GM23338 (cell line): ENCODE data around the gene TMTC2.

Experiments
- CREB1 ChIP-seq: fragments of 250-450 bp; sonication (Bioruptor Pico); IDR thresholded peaks from 2 replicates; pipeline ENCODE4 v1.5.0; 2020; ENCODE audit warnings: low read depth, mild to moderate bottlenecking, moderate library complexity
- CTCF ChIP-seq, 2 experiments: fragments of 200-600 bp in 1 of 2; sonication (generic) in 1 of 2; conservative IDR thresholded peaks; 2 replicates each; pipeline versions ENCODE4 v1.5.1 to v1.6.1; 2016 to 2017; ENCODE audit warnings: antibody characterized with exemption in 2 of 2, low read depth in 2 of 2, mild to moderate bottlenecking in 2 of 2, moderate library complexity in 1 of 2
- ETS1 ChIP-seq: IDR thresholded peaks from 2 replicates; pipeline ENCODE4 v1.6.1; 2016; ENCODE audit warnings: antibody characterized with exemption
- EZH2 ChIP-seq: fragments of 200-600 bp; sonication (generic); IDR thresholded peaks from one replicate; pipeline ENCODE4 v1.8.0; 2017; ENCODE audit warnings: antibody characterized with exemption, mild to moderate bottlenecking, low read depth; ENCODE audit not compliant: unreplicated experiment
- EZH2phosphoT487 ChIP-seq: fragments of 200-600 bp; sonication (generic); IDR thresholded peaks from one replicate; pipeline ENCODE4 v1.8.1; 2018; ENCODE audit warnings: antibody characterized with exemption; ENCODE audit not compliant: unreplicated experiment
- JUNB ChIP-seq: IDR thresholded peaks from one replicate; pipeline ENCODE4 v1.6.1; 2016; ENCODE audit warnings: antibody characterized with exemption; ENCODE audit not compliant: unreplicated experiment
- NANOG ChIP-seq: IDR thresholded peaks from 2 replicates; pipeline ENCODE4 v1.6.1; 2016; ENCODE audit warnings: antibody characterized with exemption, borderline replicate concordance
- POLR2AphosphoS5 ChIP-seq: IDR thresholded peaks from 2 replicates; pipeline ENCODE4 v1.6.1; 2016; ENCODE audit warnings: antibody characterized with exemption, low read depth
- ZNF114 ChIP-seq: fragments of 250-450 bp; sonication (Bioruptor Pico); IDR thresholded peaks from 2 replicates; pipeline ENCODE4 v1.5.0; 2020; ENCODE audit warnings: mild to moderate bottlenecking, moderate library complexity
- ZNF331 ChIP-seq: fragments of 250-450 bp; sonication (Bioruptor Pico); IDR thresholded peaks from 2 replicates; pipeline ENCODE4 v1.5.0; 2020; ENCODE audit warnings: low read depth, mild to moderate bottlenecking, moderate library complexity
- TF ChIP-seq, protein P1 (sequence below): IDR thresholded peaks from one replicate; pipeline ENCODE4 v1.6.1; 2018; ENCODE audit warnings: antibody characterized with exemption; ENCODE audit not compliant: unreplicated experiment

DNA sequence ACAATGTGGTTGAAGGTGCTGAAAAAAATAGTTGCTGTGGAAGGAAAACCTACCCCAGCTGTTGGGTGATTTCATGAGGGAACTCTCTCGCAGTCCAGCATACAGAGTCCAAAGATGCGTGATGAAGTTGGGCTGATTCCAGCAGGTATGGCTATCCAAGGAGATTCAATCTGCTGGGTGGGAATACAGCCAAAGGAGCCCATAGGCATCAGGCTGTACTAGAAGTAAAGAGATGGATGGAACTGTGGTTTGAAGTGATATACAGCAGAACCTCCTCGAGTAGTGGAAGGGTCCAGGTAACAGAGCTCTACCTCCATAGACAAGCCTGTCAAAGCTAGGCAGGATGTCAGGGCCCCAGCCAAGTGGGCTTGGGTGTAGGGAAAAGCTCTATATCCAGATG is 11.5 kb upstream of the TMTC2 start:
- TF ChIP-seq CTCF (conservative IDR thresholded peaks at IDR 0.05; ENCODE audit: low read depth in 2 of 2) = no peak
- no peak for TF ChIP-seq EZH2phosphoT487
- TF ChIP-seq EZH2 = no peak
- no peak for TF ChIP-seq POLR2AphosphoS5
- TF ChIP-seq CREB1 (CRISPR knock-in tag) = no peak
- no peak for TF ChIP-seq JUNB
- TF ChIP-seq, protein P1, sequence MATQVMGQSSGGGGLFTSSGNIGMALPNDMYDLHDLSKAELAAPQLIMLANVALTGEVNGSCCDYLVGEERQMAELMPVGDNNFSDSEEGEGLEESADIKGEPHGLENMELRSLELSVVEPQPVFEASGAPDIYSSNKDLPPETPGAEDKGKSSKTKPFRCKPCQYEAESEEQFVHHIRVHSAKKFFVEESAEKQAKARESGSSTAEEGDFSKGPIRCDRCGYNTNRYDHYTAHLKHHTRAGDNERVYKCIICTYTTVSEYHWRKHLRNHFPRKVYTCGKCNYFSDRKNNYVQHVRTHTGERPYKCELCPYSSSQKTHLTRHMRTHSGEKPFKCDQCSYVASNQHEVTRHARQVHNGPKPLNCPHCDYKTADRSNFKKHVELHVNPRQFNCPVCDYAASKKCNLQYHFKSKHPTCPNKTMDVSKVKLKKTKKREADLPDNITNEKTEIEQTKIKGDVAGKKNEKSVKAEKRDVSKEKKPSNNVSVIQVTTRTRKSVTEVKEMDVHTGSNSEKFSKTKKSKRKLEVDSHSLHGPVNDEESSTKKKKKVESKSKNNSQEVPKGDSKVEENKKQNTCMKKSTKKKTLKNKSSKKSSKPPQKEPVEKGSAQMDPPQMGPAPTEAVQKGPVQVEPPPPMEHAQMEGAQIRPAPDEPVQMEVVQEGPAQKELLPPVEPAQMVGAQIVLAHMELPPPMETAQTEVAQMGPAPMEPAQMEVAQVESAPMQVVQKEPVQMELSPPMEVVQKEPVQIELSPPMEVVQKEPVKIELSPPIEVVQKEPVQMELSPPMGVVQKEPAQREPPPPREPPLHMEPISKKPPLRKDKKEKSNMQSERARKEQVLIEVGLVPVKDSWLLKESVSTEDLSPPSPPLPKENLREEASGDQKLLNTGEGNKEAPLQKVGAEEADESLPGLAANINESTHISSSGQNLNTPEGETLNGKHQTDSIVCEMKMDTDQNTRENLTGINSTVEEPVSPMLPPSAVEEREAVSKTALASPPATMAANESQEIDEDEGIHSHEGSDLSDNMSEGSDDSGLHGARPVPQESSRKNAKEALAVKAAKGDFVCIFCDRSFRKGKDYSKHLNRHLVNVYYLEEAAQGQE = no peak
- no peak for TF ChIP-seq ZNF331
- TF ChIP-seq ETS1 = no peak
- TF ChIP-seq NANOG = no peak
- no peak for TF ChIP-seq ZNF114 (CRISPR knock-in tag)
